Calu3 (cell line): Measurements from ENCODE around the gene HOXA3. TPM values are rescaled to one million over a fixed set of nuclear protein-coding genes. Genes with fewer than 3 reads are reported as not detected.

Experiments
- BruUV-seq: library from RNA; stranded (reverse); fragments of 400-500 nt; replicated peaks from 2 replicates; lab custom pipeline; 2021; lab: Mats Ljungman, UMichigan
- CTCF ChIA-PET: fragments of 300-600 bp; sonication (Branson Sonifier 250); formaldehyde crosslinking; loops from one replicate; lab custom pipeline; 2022; ENCODE audit warnings: antibody characterized with exemption; lab: Charles Lee
- DNase-seq: peaks from one replicate; pipeline ENCODE4 v3.0.0; 2022
- H3K27ac Mint-ChIP-seq: one replicate; pipeline ENCODE4 v1.8.0; 2022; ENCODE audit warnings: mixed read lengths; ENCODE audit not compliant: unreplicated experiment
- H3K27me3 Mint-ChIP-seq: one replicate; pipeline ENCODE4 v1.8.0; 2022; ENCODE audit warnings: mixed read lengths; ENCODE audit not compliant: unreplicated experiment
- H3K36me3 Mint-ChIP-seq: one replicate; pipeline ENCODE4 v1.8.0; 2022; ENCODE audit warnings: mild to moderate bottlenecking, moderate library complexity, mixed read lengths; ENCODE audit not compliant: insufficient read depth, unreplicated experiment
- H3K4me1 Mint-ChIP-seq: one replicate; pipeline ENCODE4 v1.8.0; 2022; ENCODE audit warnings: mild to moderate bottlenecking, low read depth, mixed read lengths; ENCODE audit not compliant: unreplicated experiment
- H3K4me3 Mint-ChIP-seq: one replicate; pipeline ENCODE4 v1.8.0; 2022; ENCODE audit warnings: mild to moderate bottlenecking, low read depth, moderate library complexity, mixed read lengths; ENCODE audit not compliant: unreplicated experiment
- H3K9me3 Mint-ChIP-seq: one replicate; pipeline ENCODE4 v1.8.0; 2022; ENCODE audit warnings: low read depth, mixed read lengths; ENCODE audit not compliant: unreplicated experiment
- CTCF ChIP-seq: fragments of 200-600 bp; IDR thresholded peaks from one replicate; pipeline ENCODE4 v1.8.0; 2022; ENCODE audit warnings: antibody characterized with exemption; ENCODE audit not compliant: unreplicated experiment
- intact Hi-C: fragments of 100-400 bp; cut with micrococcal nuclease; formaldehyde crosslinking; loops from one replicate; pipeline ENCODE4 v1.10.0; 2022; ENCODE audit not compliant: unreplicated experiment
- total RNA-seq: library from RNA; stranded (reverse); gene quantifications from 2 replicates; pipeline ENCODE4 v1.2.3, GENCODE V29; 2022

Gene HOXA3
- total RNA-seq, 1 experiment from 2014 or later: 20.9 TPM

DNA sequence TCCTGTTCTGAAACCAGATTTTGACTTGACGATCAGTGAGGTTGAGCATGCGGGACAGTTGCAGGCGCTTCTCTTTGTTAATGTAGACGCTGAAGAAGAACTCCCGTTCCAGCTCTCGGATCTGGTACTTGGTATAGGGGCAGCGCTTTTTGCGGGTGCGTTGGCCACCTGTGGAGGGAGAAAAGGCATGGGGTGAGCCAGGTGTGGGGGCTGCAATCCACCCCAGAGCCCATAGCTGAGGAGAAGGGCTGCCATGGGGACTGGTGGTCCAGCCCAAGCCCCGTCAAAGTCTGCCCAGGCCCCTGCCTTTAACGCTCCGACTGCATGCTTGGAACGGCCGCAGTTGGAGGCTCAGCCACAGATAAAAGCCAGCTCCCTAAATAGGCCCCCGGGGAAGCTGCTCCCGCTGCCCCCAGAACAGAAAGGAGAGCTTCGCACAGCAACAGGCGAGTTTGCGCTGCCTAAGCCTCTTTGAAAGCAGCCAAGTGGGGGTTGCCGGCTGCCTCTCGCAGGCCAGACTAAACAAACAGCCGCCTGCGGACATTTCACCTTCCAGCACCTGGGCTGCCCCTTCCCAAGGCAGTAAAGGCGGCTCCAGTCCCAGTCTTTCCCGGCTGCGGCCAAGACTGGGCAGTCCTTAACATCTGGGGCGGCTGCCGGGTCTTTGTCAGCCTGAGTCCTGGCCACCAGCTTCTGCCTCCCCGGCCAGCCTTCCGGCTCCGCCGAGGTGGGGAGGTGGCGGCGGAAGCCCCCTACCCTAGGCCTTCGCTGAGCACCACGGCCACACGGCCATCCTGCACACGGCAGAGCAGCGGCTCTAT is 30.7 kb upstream of the HOXA3 start:
- H3K4me3 Mint-ChIP-seq: peak overlapping the region; percentile 74
- CTCF ChIA-PET: no interaction called here

GRCh38 chr7:27182285-27182841 is 30.0 kb upstream of the HOXA3 start:
- no TSS peak for BruUV-seq
- no peak for TF ChIP-seq CTCF
- Mint-ChIP-seq H3K27ac (no peak overlapping the region), H3K36me3 (peaks cover 17% of the 10 kb centered on the region), H3K4me1 (peaks cover 18% of the 10 kb centered on the region), H3K4me3 (no peak overlapping the region), H3K27me3 (peaks cover 30% of the 10 kb centered on the region), H3K9me3 (no peaks in the 10 kb centered on the region)
- DNase-seq: no peak
- CTCF ChIA-PET: interaction anchor here (0.6 kb wide), 1 partner anchor 891 kb away, joined by 6 read pairs; no protein-coding TSS in a partner anchor
- intact Hi-C loops: no loop called here

More for the DNA sequence above, 30.7 kb upstream of the HOXA3 start:
- no peak overlapping the region for H3K27ac Mint-ChIP-seq
- H3K36me3 Mint-ChIP-seq: peaks cover 21% of the 10 kb centered on the region
- peaks cover 37% of the 10 kb centered on the region for H3K27me3 Mint-ChIP-seq
- no peak for TF ChIP-seq CTCF
- H3K4me1 Mint-ChIP-seq: peaks cover 18% of the 10 kb centered on the region
- no TSS peak for BruUV-seq
- intact Hi-C loops: no loop called here
- DNase-seq: no peak
- H3K9me3 Mint-ChIP-seq: no peaks in the 10 kb centered on the region

DNA sequence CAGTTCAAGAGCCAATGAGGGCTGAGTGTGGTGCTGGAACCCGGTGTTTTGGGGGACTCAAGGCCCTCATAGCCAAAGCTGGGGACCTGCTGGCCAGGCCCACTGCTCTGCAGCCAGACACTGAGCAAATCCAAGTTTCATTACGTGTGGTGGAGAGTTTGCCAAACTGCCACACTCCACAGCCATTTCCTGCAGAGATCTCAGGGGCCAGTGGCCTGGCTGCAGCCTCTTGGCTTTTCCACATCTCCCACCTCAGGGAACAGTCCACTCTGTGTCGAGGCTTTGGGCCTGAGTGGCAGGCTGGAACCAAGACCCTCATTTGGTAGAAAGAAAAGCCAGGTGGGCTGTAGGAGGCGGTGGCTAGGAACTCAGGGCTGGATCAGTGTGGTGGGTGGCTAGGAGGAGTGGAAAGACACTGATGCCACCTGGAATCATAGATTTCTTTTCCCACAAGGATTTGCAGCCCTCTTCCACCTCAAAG is 29.5 kb upstream of the HOXA3 start:
- H3K27me3 Mint-ChIP-seq: peaks cover 27% of the 10 kb centered on the region
- peaks cover 18% of the 10 kb centered on the region for H3K4me1 Mint-ChIP-seq
- no peak overlapping the region for H3K27ac Mint-ChIP-seq
- no peaks in the 10 kb centered on the region for H3K9me3 Mint-ChIP-seq
- no peak for TF ChIP-seq CTCF
- intact Hi-C loops: no loop called here
- CTCF ChIA-PET: interaction anchor here (0.6 kb wide), 1 partner anchor 891 kb away, joined by 6 read pairs; no protein-coding TSS in a partner anchor
- H3K4me3 Mint-ChIP-seq: no peak overlapping the region
- peaks cover 17% of the 10 kb centered on the region for H3K36me3 Mint-ChIP-seq
- no TSS peak for BruUV-seq
- DNase-seq: no peak

- peaks cover 16% of the 10 kb centered on the region for H3K27me3 Mint-ChIP-seq
- H3K4me3 Mint-ChIP-seq: peak overlapping the region; percentile 56
Measured at GRCh38 chr7:27180431-27181420, 28.3 kb upstream of the HOXA3 start.

More at GRCh38 chr7:27180431-27181420, 28.3 kb upstream of the HOXA3 start:
- Mint-ChIP-seq H3K27ac (no peak overlapping the region), H3K9me3 (no peaks in the 10 kb centered on the region), H3K4me1 (peaks cover 18% of the 10 kb centered on the region), H3K36me3 (peaks cover 17% of the 10 kb centered on the region)
- BruUV-seq: no TSS peak
- intact Hi-C loops: no loop called here
- DNase-seq: no peak
- CTCF ChIA-PET: interaction anchor here (0.7 to 1.7 kb wide), 7 partner anchors 10 to 594 kb away, joined by 3 to 6 read pairs (median 4); partner anchors contain the start of gene HOXA13
- no peak for TF ChIP-seq CTCF
